Renal cortical epithelial cell (primary cell): ENCODE results near the gene KLLN. TPM values are rescaled to one million over a fixed set of nuclear protein-coding genes. Genes with fewer than 3 reads are reported as not detected.
"Not testable (repeated sequence)": the region's sequence is repeated elsewhere in the genome, so short reads cannot be mapped to it uniquely, and the experiment has no call there.

Experiments
- DNase-seq: peaks from one replicate; pipeline ENCODE4 v3.0.0-alpha.2; 2011; ENCODE audit warnings: low read depth
- total RNA-seq: library from RNA; depleted of rRNA; stranded (reverse); fragments of >200 nt; gene quantifications from 2 replicates; pipeline ENCODE4 v1.2.3, GENCODE V29; 2014

The KLLN gene
- total RNA-seq, 1 donor from 2014 or later: 1.1 TPM

GRCh38 chr10:87866412-87866974, 3.2 kb upstream of the KLLN start:
- DNase-seq: no peak

- DNase-seq: no peak
Observed at GRCh38 chr10:87865241-87865881, 2.0 kb upstream of the KLLN start.

GRCh38 chr10:87864496-87865059, 1.2 kb upstream of the KLLN start:
- DNase-seq: no peak

GRCh38 chr10:87863951-87864495, 690 bp upstream of the KLLN start:
- DNase-seq: not testable (repeated sequence)

GRCh38 chr10:87862679-87863052, 667 bp downstream of the KLLN start:
- peak; percentile 46 for DNase-seq

- DNase-seq: peak; percentile 90
Observed at GRCh38 chr10:87861953-87862678, 1.2 kb downstream of the KLLN start.

GRCh38 chr10:87861566-87861952, 1.8 kb downstream of the KLLN start:
- DNase-seq: peak; percentile 81

GRCh38 chr10:87860816-87861403, 2.4 kb downstream of the KLLN start:
- DNase-seq: no peak

- peak; percentile 85 for DNase-seq
Observed at GRCh38 chr10:87860156-87860795, 3.1 kb downstream of the KLLN start.

- DNase-seq: not testable (repeated sequence)
Observed at GRCh38 chr10:87855665-87856064, 7.7 kb downstream of the KLLN start.

- DNase-seq: not testable (repeated sequence)
Observed at GRCh38 chr10:87855247-87855646, 8.1 kb downstream of the KLLN start.

- DNase-seq: no peak
Observed at GRCh38 chr10:87852089-87852488, 11.2 kb downstream of the KLLN start.

GRCh38 chr10:87850742-87851205, 12.6 kb downstream of the KLLN start:
- peak; percentile 63 for DNase-seq

GRCh38 chr10:87849001-87849400, 14.3 kb downstream of the KLLN start:
- peak; percentile 53 for DNase-seq

GRCh38 chr10:87847550-87847949, 15.8 kb downstream of the KLLN start:
- no peak for DNase-seq

GRCh38 chr10:87846711-87847110, 16.6 kb downstream of the KLLN start:
- not testable (repeated sequence) for DNase-seq

GRCh38 chr10:87846023-87846422, 17.3 kb downstream of the KLLN start:
- DNase-seq: peak; percentile 92

- DNase-seq: no peak
Observed at GRCh38 chr10:87845624-87845998, 17.7 kb downstream of the KLLN start.

- DNase-seq: peak; percentile 83
Observed at GRCh38 chr10:87844837-87845623, 18.3 kb downstream of the KLLN start.

- DNase-seq: no peak
Observed at GRCh38 chr10:87843714-87844113, 19.6 kb downstream of the KLLN start.
